ENCODE measurements around the gene GJB6.

- TF ChIP-seq CTCF (tag by site-specific recombination; IDR thresholded peaks at IDR 0.05) (no peak), ZFP41 (tag by site-specific recombination; IDR thresholded peaks at IDR 0.05; ENCODE audit: borderline replicate concordance) (no peak), KLF8 (tag by site-specific recombination; IDR thresholded peaks at IDR 0.05) (no peak), ZFHX2 (tag by site-specific recombination; conservative IDR thresholded peaks at IDR 0.05) (peak; percentile 76), ZBTB7A (tag by site-specific recombination; IDR thresholded peaks at IDR 0.05; ENCODE audit: low read depth) (no peak), TCF7L2 (IDR thresholded peaks at IDR 0.05; ENCODE audit: borderline replicate concordance, low read depth, low read length) (no peak)
Measured at GRCh38 chr13:20227730-20228129, 4.4 kb downstream of the GJB6 start.
